NT2/D1 (cell line): ENCODE measurements around the gene ACSL6.

Experiments used
- DNase-seq: peaks from one replicate; pipeline ENCODE4 v3.0.0-alpha.2; 2011; ENCODE audit warnings: low read depth, low spot score
- H3K27me3 ChIP-seq: 2 replicates; pipeline ENCODE4 v1.6.0; 2011; ENCODE audit warnings: mild to moderate bottlenecking; ENCODE audit not compliant: insufficient read length, insufficient read depth
- H3K36me3 ChIP-seq: 2 replicates; pipeline ENCODE4 v1.6.1; 2011; ENCODE audit warnings: mild to moderate bottlenecking, low read length, mixed read lengths; ENCODE audit not compliant: insufficient read depth, insufficient read length
- H3K4me1 ChIP-seq: 2 replicates; pipeline ENCODE4 v1.5.1; 2011; ENCODE audit not compliant: insufficient read depth, insufficient read length
- H3K4me3 ChIP-seq: 2 replicates; pipeline ENCODE4 v1.5.1; 2011; ENCODE audit warnings: low read depth; ENCODE audit not compliant: insufficient read length
- H3K9ac ChIP-seq: 2 replicates; pipeline ENCODE4 v1.6.0; 2011; ENCODE audit warnings: low read depth; ENCODE audit not compliant: insufficient read length
- H3K9me3 ChIP-seq: 2 replicates; pipeline ENCODE4 v1.5.1; 2011; ENCODE audit warnings: mild to moderate bottlenecking, low read length; ENCODE audit not compliant: insufficient read depth
- SUZ12 ChIP-seq: IDR thresholded peaks from 2 replicates; pipeline ENCODE4 v1.6.1; 2011; ENCODE audit not compliant: insufficient read length, insufficient read depth; ENCODE audit errors: extremely low read depth
- YY1 ChIP-seq: IDR thresholded peaks from 2 replicates; pipeline ENCODE4 v1.6.1; 2011; ENCODE audit not compliant: insufficient read length, insufficient read depth
- ZNF274 ChIP-seq: IDR thresholded peaks from 2 replicates; pipeline ENCODE4 v1.6.1; 2011; ENCODE audit warnings: mild to moderate bottlenecking, low read depth, low read length

The ACSL6 gene

GRCh38 chr5:131977212-131977604, 34.2 kb downstream of the ACSL6 start:
- TF ChIP-seq ZNF274, result no peak
- no peak for TF ChIP-seq SUZ12
- no peak for TF ChIP-seq YY1
- Histone ChIP-seq H3K4me1 (no peaks in the 10 kb centered on the region), H3K27me3 (no peaks in the 10 kb centered on the region), H3K9me3 (no peaks in the 10 kb centered on the region), H3K36me3 (no peaks in the 10 kb centered on the region), H3K4me3 (no peak overlapping the region), H3K9ac (no peak overlapping the region)
- DNase-seq, result no peak

- H3K9ac ChIP-seq, result no peak overlapping the region
These were observed 34.8 kb downstream of the ACSL6 start for GRCh38 chr5:131976414-131977211.

GRCh38 chr5:131974956-131975726, 36.3 kb downstream of the ACSL6 start:
- Histone ChIP-seq H3K9me3 (no peaks in the 10 kb centered on the region), H3K27me3 (no peaks in the 10 kb centered on the region), H3K36me3 (no peaks in the 10 kb centered on the region), H3K4me3 (no peak overlapping the region), H3K9ac (no peak overlapping the region), H3K4me1 (no peaks in the 10 kb centered on the region)
- no peak for DNase-seq
- no peak for TF ChIP-seq YY1

More at GRCh38 chr5:131976414-131977211, 34.8 kb downstream of the ACSL6 start:
- Histone ChIP-seq H3K36me3 (no peaks in the 10 kb centered on the region), H3K27me3 (no peaks in the 10 kb centered on the region), H3K4me3 (no peak overlapping the region), H3K9me3 (no peaks in the 10 kb centered on the region), H3K4me1 (no peaks in the 10 kb centered on the region)
- DNase-seq, result no peak
- no peak for TF ChIP-seq YY1

GRCh38 chr5:131974622-131974955, 36.9 kb downstream of the ACSL6 start:
- Histone ChIP-seq H3K9ac (no peak overlapping the region), H3K4me3 (no peak overlapping the region)
- DNase-seq, result no peak

GRCh38 chr5:131974016-131974415, 37.4 kb downstream of the ACSL6 start:
- no peak overlapping the region for H3K4me3 ChIP-seq
- no peaks in the 10 kb centered on the region for H3K36me3 ChIP-seq
- DNase-seq, result no peak
- no peaks in the 10 kb centered on the region for H3K4me1 ChIP-seq
- TF ChIP-seq SUZ12, result no peak
- TF ChIP-seq YY1, result no peak
- no peak for TF ChIP-seq ZNF274
- H3K9ac ChIP-seq, result no peak overlapping the region
- no peaks in the 10 kb centered on the region for H3K27me3 ChIP-seq
- H3K9me3 ChIP-seq, result no peaks in the 10 kb centered on the region

More at GRCh38 chr5:131974622-131974955, 36.9 kb downstream of the ACSL6 start:
- Histone ChIP-seq H3K36me3 (no peaks in the 10 kb centered on the region), H3K27me3 (no peaks in the 10 kb centered on the region), H3K4me1 (no peaks in the 10 kb centered on the region), H3K9me3 (no peaks in the 10 kb centered on the region)
- TF ChIP-seq YY1 (no peak), SUZ12 (no peak), ZNF274 (no peak)

- DNase-seq, result no peak
- Histone ChIP-seq H3K9me3 (no peaks in the 10 kb centered on the region), H3K4me1 (no peaks in the 10 kb centered on the region), H3K4me3 (no peak overlapping the region), H3K27me3 (no peaks in the 10 kb centered on the region), H3K36me3 (no peaks in the 10 kb centered on the region), H3K9ac (no peak overlapping the region)
- TF ChIP-seq YY1 (no peak), ZNF274 (no peak), SUZ12 (no peak)
These were observed 38.3 kb downstream of the ACSL6 start for GRCh38 chr5:131973089-131973712.

- Histone ChIP-seq H3K36me3 (no peaks in the 10 kb centered on the region), H3K4me3 (no peak overlapping the region), H3K9me3 (no peaks in the 10 kb centered on the region), H3K27me3 (no peaks in the 10 kb centered on the region), H3K4me1 (no peaks in the 10 kb centered on the region), H3K9ac (no peak overlapping the region)
- no peak for TF ChIP-seq YY1
- TF ChIP-seq SUZ12, result no peak
- no peak for TF ChIP-seq ZNF274
- no peak for DNase-seq
These were observed 43.0 kb downstream of the ACSL6 start for GRCh38 chr5:131968396-131968954.
